HG03558 (cell line): Measurements from ENCODE around the gene DOLK.
A peak's percentile ranks its signal among the peaks of the same experiment; 100 is the strongest.
"Not testable (repeated sequence)": the region's sequence is repeated elsewhere in the genome, so short reads cannot be mapped to it uniquely, and the experiment has no call there.

ENCODE experiments used
- ATAC-seq: cut with Tn5 transposase; IDR thresholded peaks from one replicate; pipeline ENCODE4 v1.9.1; 2021; ENCODE audit warnings: moderate number of reproducible peaks; ENCODE audit not compliant: unreplicated experiment; ENCODE audit errors: extremely low read depth

Gene DOLK

GRCh38 chr9:128947527-128948301 is at the start of gene DOLK, which contains the start of gene NUP188:
Gene DOLK (minus strand): TSS chr9:128947603. CDS start chr9:128947303, 300 bp downstream.
Gene NUP188 (plus strand): TSS chr9:128947699. CDS start chr9:128947720, 21 bp downstream.
- ATAC-seq: peak; percentile 58

DNA sequence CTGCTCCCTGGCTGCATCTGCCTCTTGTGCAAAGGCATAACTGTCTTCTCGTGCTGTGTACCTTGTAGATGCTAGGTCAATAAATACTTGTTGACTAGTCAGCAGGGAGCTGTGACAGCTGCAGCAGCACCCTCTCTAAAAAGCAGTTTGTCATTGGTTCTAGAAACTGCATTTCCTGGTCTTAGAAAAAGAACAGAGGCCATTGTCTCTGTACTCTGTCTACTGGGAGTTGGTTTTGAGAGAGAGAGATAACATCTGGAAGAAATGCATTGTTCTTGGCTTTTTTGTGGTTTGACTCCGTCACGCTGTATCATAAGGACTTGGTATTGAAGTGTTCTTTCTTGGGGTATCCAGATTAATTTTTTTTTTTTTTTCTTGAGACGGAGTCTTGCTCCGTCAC is 48.4 kb upstream of the DOLK start:
- no peak for ATAC-seq

- no peak for ATAC-seq
These were observed 45.6 kb upstream of the DOLK start for GRCh38 chr9:128992995-128993394.

DNA sequence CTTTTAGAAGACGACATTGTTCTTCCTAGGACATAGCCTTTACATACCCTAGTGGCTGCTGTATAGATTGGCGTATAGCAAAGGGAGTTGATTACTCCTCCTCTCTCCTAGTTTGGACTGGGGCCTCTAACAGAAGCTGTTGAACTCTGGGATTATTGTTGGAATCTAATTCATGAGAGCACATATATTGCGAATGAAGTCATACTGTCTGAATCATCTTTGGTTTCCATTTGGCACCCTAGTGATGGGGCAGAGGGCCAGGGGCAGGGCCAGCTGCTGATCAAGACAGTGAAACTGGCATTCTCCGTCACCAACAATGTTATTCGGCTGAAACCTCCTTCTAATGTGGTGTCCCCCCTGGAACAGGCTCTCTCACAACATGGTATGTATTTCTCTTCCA is 40.4 kb upstream of the DOLK start:
- ATAC-seq: no peak

- no peak for ATAC-seq
These were observed 39.3 kb upstream of the DOLK start for GRCh38 chr9:128986671-128987070.

- no peak for ATAC-seq
These were observed 36.1 kb upstream of the DOLK start for GRCh38 chr9:128983536-128983935.

- no peak for ATAC-seq
These were observed 31.7 kb upstream of the DOLK start for GRCh38 chr9:128979111-128979510.

GRCh38 chr9:128972956-128973355 is 25.6 kb upstream of the DOLK start:
- ATAC-seq: no peak

DNA sequence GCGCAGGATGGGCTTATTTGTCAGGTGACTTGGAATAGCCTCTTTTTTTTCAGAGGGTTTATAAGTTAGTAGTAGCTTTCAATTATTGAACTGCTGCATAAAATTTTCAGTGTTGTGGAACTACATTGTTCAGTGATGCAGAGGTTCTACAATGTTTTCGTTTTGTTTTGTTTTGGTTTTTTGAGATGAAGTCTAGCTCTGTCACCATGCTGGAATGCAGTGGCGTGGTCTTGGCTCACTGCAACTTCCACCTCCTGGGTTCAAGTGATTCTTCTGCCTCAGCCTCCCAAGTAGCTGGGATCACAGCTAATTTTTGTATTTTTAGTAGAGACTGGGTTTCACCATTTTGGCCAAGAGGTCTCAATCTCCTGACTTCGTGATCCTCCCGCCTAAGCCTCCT is 22.1 kb upstream of the DOLK start:
- ATAC-seq: no peak

GRCh38 chr9:128961403-128961802 is 14.0 kb upstream of the DOLK start:
- ATAC-seq: not testable (repeated sequence)

- no peak for ATAC-seq
These were observed 201 bp downstream of the DOLK start for GRCh38 chr9:128947277-128947526.

GRCh38 chr9:128946571-128947276 is 679 bp downstream of the DOLK start:
- peak; percentile 13 for ATAC-seq

DNA sequence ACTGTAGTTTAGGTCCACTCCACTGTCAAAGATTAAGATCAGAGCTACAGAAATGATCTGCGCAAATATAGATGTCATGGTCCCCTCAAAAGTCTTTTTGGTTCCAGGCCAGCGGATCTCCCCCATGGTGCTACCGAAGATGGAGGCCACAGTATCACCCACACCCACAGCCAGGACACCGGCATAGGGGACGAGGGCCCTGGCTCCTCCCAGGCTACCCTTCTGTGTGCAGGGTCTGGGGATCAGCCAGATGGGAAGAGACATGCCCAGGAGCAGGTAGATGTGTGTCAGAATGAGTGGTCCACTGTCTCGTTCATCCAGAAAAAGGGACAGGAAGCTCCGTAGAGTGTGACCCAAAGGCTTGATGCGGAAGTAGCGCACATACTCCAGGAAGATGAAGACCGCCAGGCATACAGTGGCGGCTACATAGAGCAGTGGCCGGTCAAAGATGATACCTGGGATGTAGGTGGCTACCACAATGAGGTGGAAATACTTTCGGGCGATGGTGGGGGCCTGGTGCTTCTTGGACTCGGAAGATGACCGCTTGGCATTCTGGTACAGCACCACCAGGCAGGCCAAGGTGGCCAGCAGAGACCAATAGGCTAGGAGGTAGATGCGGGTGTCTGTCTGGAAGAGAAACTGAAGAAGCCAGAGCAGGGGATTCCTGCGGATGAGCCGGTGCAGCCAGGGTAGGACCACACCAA is 1.5 kb downstream of the DOLK start:
- ATAC-seq: no peak

GRCh38 chr9:128944966-128945365 is 2.4 kb downstream of the DOLK start:
- ATAC-seq: not testable (repeated sequence)

DNA sequence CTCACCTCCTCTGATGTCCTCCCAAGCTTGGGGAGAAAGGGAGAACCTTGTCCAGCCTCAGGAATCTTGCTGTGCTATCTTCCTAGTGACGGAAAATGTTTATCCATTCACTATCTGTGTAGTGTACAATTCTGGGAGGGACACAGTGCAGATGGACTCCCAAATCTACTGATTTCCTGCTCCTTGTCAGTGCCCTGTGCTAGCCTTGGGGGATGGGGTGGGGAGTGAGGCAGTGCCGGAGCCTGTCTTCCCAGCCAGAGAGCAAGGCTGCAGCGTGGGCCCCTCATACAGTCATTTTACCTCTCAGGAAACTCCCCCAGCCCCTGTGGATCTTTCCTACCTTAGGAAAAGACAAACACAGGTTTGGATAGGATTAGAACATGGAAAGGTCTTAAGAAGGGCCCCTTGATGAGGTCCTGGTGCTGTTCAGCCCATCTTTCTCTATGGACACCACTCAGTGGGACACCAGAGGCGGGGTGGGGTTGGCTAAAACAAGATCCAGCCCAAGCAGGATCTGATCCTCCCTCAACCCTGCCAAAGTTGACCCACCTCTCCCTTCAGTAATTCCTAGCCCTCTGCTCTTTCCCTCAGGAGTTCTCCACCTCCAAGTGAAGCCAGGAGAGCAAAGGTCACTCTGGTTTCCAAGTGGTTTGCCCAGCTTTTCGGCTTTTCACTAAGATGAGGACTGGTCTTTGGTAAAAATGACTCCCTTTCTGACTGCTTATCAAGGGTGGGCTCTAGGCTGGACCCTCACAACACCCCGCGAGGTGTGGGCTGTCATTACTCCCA is 3.4 kb downstream of the DOLK start:
- no peak for ATAC-seq

DNA sequence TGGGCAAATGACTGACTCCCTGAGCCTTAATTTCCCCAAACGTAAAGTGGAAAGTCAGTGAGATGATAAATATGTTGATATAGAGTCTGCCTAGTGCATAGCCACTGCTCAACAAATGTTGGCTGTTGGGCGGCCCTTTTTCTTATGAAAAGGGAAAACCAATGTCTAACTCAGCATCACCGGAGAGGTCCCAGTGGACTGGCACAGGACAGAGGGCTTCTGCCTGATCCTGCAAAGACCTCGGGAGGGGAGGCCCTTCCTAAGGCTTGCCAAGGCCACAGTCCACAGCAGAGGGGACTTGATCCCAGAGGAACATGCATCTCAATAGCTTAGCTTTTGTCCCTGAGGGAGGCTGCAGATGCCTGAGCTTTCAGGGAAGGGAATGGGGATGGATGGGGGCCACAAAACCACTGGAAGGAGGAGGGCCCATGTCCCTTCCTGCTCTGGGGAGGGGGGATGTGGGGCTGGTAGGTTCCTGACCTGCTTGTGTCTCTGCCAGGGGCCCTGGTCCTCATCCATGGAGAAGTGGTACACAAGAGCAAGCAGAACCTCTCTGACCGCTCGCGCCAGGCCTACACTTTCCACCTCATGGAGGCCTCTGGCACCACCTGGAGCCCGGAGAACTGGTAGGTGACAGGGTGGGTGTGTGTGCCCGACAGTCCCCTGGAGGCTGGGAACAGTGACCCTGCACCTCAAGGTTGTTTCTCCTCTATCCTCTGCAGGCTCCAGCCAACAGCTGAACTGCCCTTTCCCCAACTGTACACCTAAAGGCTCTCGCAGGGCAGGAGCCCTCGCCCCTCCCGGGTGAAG is 6.3 kb downstream of the DOLK start:
- no peak for ATAC-seq

GRCh38 chr9:128940271-128940921 is 7.0 kb downstream of the DOLK start:
- no peak for ATAC-seq

- no peak for ATAC-seq
These were observed 9.9 kb downstream of the DOLK start for GRCh38 chr9:128937310-128938165.
